ENCODE results near the gene SPDYE8. TPM values are rescaled to one million over a fixed set of nuclear protein-coding genes. Genes with fewer than 3 reads are reported as not detected.
"Not testable (repeated sequence)": the region's sequence is repeated elsewhere in the genome, so short reads cannot be mapped to it uniquely, and the experiment has no call there.

The SPDYE8 gene
- total RNA-seq, 1 experiment from 2014 or later: not detected

DNA sequence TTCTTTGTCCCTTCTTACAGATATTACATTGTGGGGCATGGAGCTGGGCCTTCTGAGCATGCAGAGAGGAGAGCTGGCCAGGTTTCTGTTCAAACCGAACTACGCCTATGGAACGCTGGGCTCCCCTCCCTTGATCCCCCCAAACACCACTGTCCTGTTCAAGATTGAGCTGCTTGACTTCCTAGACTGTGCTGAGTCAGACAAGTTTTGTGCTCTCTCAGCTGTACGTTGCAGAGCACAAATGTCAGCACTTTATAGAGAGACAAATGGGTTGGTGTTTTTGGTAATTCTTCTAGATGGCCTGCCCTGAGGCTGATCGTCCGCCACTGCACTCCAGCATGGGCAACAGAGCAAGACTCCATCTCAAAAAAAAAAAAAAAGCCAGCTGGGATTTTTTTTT, 58.1 kb downstream of the SPDYE8 start:
- not testable (repeated sequence) for H3K27ac ChIP-seq; H3K4me1 ChIP-seq; H3K36me3 ChIP-seq; H3K27me3 ChIP-seq; H3K4me3 ChIP-seq; DNase-seq; H3K9me3 ChIP-seq (replicated peaks)

Other genes with a start within 250 kb of the SPDYE8 start
- gene TYW1B, start 201.6 kb downstream of the SPDYE8 start, total RNA-seq (2014; rRNA removed; shearing (Covaris generic)): 7.2 and 7.6 TPM in 2 replicates
- 19.0 and 19.3 TPM in 2 replicates for gene POM121, start 104.7 kb downstream of the SPDYE8 start, total RNA-seq (2014; rRNA removed; shearing (Covaris generic))
- not detected in 2 replicates for gene TRIM74, start 60.3 kb downstream of the SPDYE8 start, total RNA-seq (2014; rRNA removed; shearing (Covaris generic))
- gene SPDYE11, start 28.1 kb upstream of the SPDYE8 start, total RNA-seq (2014; rRNA removed; shearing (Covaris generic)): not detected in 2 replicates
- gene SPDYE9, start 56.3 kb upstream of the SPDYE8 start, total RNA-seq (2014; rRNA removed; shearing (Covaris generic)): not detected in 2 replicates